Body of pancreas (tissue), 4 donors: Measurements from ENCODE around the gene PKNOX1.
"Not testable (repeated sequence)": the region's sequence is repeated elsewhere in the genome, so short reads cannot be mapped to it uniquely, and the experiment has no call there.

Experiments used
- CTCF ChIP-seq, 7 experiments: fragments of 450-650 bp in 4 of 7; fragments of 200-600 bp in 3 of 7; sonication (generic) in 3 of 7; IDR thresholded peaks; one replicate each; pipeline ENCODE4 v1.5.1; 2016 to 2019; ENCODE audit warnings: antibody characterized with exemption in 7 of 7
- POLR2A ChIP-seq, 3 donors: fragments of 450-650 bp; IDR thresholded peaks; one replicate each; pipeline ENCODE4 v1.6.1; 2016; ENCODE audit warnings: antibody characterized with exemption in 3 of 3, mild to moderate bottlenecking in 2 of 3

GRCh38 chr21:43069682-43070081, 95.3 kb downstream of the PKNOX1 start:
- TF ChIP-seq CTCF, POLR2A (IDR thresholded peaks at IDR 0.05): not testable (repeated sequence)
